NCI-H2029 treated with DMSO at 0.1 percent for 48 hours (cell line): ENCODE data around the gene SLC25A31.

Source experiments
- DNase-seq: peaks from one replicate; lab custom pipeline; 2025; lab: John Stamatoyannopoulos, UW

The SLC25A31 gene

DNA sequence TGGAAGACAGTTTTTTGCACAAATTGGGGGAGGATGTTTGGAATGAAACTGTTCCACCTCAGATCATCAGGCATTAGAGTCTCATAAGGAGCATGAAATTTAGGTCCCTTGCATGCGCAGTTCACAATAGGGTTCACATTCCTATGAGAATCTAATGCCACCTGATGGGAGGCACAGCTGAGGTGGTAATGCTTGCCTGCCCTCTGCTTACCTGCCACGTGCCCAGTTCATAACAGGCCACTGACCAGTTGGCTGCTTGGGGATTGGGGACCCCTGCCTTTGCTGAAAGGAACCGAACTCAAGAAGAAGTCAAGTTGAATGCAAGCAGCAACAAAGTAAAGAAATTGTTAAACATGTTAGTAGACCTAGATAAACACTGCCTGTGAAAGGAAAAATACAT lies 47.3 kb downstream of the SLC25A31 start:
- DNase-seq: no peak

DNA sequence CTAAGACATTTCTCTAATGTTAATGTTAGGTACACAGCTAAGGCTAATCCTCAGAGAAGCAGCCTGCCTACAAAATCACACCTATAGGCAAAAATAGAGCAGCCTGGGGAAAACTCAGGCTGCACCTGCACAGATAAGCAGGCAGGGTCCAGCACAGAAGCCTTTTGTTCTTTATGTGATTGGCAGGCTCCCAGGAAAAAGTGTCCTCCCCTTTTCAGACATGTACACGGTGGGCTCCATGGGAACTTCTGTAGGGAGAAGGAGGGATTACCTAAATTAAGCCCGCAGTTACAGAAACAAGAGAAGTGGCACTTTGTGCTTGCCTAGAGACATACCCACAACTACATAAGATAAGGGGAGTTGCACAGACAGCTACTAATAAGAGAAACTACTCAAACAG lies 47.9 kb downstream of the SLC25A31 start:
- DNase-seq: no peak

DNA sequence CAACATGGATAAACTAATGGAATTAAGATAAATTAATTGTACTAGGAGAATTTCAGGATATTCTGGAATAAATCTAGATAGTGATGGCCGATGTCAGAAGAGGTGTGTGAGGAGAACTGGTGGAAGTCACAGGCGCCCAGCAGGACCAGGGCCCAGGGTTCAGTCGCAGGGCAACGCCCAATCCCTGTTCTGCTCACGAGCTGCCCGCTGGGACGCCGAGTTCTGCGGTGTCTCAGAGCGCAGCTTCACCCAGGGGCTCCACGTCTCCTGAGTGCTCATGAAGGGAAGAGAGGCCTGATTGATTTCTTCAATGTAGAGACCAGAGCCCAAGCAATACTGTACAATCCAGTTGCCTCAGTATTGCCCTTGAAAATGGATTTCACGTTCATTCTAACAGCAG lies 50.4 kb downstream of the SLC25A31 start:
- no peak for DNase-seq

DNA sequence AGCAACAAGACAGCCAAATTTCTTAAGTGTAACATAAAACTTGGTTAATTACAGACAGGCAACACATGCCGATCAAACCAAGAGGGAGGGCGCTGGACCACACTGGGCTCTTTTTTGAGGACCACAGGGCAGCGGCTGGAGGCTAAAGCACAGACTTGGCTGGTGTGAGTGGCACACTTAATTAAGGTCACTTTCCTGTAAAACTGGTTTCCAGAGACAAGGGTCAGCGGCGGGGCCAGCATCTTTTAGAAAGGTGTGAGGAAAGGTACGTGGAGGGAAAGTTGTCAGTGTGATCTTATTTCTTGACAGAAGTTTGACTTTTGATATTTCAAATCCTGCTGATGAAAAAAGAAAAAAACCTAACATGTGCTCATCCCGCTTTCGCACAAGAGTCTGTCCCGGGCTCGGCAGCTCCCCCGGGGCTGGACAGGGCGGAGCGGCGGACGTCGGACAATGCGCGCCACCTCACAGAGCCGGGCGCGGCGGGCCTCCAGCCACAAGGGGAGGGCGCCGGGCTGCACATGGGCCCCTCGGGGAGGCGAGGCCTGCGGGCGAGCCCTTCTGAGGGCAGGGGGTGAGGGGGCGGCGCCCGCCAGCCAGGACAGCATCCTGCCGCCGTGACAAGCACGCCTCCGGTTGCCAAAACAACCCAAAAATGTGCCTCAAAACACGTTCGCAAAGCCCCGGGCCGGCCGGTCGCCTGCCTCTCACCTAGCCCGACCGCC lies 51.3 kb downstream of the SLC25A31 start:
- DNase-seq: no peak

DNA sequence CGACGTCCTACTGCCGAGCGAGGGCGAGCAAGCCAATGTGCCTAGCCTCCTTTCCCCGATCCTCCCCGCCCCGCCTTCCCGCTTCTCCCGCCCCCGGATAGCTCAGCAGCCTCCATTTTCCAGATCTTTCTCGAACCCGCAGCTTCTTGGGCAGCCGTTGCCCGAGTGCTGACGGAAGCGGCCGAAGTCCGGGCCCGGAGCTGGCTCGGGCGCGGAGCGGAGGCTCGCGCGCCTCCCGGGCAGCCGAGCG lies 51.8 kb downstream of the SLC25A31 start:
- peak; percentile 62 for DNase-seq

DNA sequence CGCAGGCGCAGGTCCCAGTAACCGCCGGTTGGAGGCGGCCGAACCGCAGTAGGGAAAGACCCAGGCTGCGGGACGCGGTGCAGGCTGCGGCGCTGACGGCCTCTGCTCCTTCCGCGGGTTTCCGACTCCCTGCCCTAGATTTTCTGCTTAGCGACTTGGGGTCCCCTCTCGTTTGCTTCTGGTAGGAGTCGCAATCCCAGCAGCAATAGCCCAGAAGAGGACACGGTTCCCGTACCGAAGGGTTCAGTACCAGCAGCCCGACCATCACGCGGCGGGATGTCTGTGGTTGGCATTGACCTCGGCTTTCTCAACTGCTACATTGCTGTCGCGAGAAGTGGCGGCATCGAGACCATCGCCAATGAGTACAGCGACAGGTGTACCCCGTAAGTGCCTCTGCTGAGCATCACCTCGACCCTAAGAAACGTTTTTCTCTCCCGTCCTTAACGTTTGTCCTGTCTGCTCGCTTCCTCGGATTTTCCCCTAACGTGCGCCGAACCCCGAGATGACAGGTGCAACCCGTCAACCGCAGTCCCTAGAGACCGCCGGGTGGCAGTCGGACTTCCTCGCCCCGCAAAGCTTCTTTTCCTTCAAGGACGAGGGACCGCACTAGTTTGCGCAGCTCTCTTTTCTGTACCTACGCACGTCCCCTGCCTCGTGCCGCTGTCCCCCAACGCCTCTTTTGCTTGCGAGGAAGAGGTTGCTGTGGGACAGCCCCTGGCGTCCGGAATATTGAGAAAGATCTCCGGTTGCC lies 52.2 kb downstream of the SLC25A31 start, which contains the start of gene HSPA4L:
TSS of gene HSPA4L (plus strand) at position 48 of the 751 bp plus-strand sequence. CDS start at position 277, 229 bp downstream.
- DNase-seq: peak; percentile 62

DNA sequence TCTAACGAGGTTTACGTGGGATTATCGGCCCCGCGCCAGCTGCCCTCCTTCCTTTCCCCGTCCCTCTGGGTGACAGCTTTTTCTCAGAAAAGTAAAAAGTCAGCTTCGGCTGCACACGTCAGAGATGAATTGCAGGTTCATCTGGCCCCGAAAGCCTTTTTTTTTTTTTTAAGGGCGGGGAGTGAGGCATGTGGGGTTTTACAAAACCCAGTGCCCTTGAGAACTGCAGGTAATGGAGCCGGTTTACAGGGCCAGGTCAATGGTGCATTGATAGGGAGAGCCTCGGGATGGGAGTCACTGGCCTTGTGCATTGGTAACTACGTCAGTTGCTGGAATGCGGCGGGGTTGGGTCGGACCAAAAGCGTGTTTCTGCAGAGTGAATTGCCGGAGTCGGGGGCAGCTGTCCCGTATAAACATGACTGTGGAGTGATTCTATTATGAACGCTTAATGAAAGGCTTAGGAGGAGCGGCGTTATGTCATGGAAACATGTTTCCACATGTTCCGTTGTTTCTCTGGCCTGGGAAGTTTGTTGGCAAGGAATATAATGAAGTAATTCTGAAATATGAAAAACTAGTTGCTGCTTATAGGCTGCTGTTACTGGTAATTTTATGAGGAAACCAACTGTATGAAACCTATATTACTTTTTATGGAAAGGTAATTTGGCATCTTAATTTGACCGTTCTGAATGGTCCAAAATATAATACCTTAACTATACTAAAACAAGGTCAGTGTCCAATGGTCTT lies 53.0 kb downstream of the SLC25A31 start:
- DNase-seq: peak; percentile 22

DNA sequence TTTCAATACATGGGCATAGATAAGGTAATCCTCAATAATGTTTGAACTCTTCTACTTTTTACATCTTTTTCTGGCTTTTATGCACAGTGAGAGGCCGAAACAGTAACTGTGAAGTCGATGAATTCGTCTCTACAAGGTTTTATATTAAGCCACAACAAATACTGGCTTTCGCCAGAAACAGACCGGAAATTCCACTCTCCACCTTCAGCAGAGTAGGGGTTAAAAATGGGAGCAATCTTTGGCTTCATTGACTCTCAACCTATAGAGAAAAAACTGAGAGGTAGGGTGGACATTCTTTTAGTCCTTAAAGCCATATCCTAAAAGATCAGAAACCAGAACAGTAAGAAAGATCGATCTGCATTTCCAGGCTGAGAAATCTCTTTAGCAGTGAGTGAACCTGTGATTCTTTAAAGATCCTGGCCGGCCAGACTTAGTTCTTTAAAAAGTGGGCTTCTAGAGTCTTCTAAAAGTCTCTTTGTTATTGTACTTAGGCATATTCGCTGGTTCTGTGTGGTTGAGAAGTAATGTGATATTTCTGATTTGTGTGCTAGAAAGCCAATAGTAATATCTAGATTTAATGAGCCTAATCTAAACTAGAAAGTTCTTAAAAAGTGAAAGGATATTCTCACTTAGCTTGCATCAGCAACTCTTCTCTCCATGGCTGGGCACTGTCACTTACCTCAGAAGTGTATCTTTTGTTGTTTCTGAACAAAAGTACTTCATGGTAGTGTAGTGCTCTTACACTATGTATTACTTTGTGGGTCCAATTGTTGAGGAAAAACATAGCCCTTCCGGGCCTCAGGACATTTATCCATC lies 54.0 kb downstream of the SLC25A31 start:
- DNase-seq: no peak

DNA sequence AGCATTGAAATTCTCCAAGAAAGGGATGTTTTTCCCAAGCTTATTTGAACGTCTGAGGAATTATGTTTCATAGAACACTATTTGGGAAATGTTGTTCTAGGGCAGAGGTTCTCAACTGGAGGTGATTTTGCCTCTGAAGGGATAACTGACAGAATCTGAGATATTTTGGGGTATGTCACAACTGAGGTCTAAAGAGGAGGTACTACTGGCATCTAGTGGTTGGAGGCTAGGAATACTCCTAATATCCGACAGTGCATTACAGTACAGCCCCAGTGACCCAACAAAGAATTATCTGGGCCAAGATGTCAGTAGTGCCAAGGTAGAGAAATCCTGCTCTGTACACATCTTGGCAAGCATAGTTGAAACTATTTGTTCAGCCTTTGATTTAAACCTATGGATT lies 58.3 kb downstream of the SLC25A31 start:
- DNase-seq: no peak

DNA sequence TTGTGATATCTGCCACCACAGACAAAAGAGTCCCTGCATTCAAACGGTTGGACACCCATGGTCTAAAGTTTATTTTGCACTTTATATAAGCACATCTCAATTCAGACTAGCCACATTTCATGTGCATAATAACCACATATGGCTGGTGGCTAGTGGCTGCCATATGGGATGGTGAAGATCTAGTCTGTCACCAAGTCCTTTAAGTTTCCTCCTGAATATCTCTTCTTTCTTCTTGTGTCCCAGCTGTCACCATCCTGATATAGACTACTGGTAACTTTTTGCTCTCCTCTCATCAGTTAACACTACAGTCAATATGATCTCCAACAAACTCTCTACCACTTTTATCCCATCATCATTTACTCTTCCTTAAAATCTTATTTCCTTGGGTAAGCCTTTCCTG lies 61.2 kb downstream of the SLC25A31 start:
- DNase-seq: no peak

DNA sequence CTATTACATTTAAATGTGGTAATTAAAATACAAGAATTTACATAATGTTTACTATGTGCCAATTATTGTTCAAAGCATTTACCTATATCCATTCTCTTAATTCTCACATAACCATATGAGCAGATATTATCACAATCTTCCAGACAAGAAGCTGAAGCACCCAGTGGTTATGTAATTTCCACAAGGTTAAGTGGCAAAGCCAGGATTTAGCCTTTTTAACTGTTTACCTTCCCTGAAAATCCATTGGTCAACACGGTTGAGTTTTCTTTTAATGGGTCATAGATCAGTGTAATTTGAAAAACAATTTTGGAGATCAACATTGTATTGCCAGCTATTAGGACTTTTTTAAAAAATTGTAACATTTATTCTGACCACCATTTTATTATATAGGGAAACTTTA lies 63.3 kb downstream of the SLC25A31 start:
- no peak for DNase-seq

DNA sequence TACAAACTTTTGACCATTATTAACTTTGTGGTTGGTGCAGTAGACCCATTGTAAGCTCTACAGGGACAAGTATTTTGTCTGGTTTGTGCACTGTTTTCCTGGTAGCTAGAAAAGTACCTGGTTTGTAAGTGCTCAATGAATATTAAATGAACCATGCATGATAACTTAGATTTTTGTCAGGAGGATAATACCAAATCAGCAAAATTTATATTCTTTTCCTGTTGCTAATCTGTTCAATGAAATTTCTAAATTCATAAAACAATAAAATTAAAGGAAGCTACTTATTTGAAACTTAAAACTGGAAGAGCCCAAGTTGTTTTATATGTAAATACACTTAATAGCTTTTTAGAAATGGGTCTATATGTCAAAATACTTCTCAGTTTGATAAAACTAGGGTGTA lies 69.5 kb downstream of the SLC25A31 start:
- no peak for DNase-seq

DNA sequence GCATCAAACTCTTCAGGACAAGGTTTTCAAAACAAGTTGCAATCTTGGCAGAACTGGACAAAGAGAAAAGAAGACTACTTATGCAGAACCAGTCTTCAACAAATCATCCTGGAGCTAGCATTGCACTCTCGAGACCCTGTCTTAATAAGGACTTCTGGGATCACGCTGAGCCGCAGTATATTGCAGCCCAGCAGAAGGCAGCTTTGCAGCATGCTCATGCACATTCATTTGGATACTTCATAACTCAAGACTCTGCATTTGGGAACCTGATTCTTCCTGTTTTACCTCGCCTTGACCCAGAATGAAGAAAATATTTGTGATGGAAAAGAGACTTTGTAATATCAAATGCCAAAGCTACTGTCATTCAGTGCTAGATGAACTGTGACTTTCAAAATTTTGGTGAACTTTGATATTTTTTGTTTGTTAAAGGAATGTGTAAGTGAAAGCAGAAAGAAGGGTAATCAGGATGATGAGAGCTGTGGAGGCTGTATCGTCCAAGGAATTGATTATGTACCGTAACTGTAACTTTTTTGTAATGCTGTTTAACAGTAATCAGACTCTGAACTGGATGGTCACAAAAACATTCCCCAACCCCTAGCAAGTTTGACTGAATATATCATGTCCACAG lies 79.1 kb downstream of the SLC25A31 start:
- no peak for DNase-seq

DNA sequence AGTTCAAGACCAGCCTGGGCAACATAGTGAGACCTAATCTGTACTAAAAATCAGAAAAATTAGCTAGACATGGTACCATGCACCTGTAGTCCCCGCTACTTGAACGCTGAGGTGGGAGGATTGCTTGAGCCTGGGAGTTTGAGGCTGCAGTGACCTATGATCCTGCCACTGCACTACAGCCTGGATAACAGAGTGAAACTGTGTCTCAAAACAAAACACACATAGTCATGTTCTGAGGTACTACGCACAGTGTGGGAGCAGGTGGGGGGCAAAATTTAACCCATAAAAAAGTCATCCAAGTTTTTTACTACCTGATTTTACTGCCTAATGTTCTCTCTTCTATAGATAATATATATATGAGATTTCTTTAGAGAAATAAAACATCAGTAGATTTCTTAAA lies 80.4 kb downstream of the SLC25A31 start:
- no peak for DNase-seq

DNA sequence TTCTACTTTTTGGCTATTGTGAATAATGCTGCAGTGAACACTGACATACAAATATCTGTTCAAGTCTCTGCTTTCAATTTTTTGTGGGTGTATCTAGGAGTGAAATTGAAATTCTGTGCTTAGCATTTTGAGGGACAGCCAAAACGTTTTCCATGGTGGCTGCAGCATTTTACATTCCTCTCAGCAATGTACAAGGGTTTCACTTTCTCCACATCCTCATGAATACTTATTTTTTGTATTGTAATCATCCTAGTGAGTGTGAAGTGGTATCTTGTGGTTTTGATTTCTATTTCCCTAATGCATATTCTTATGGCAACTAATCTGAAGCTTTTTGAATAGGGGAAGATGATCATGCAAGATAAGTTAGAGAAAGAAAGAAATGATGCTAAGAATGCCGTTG lies 92.2 kb downstream of the SLC25A31 start:
- DNase-seq: no peak
